ENCODE measurements around the gene TMEM39B.
"Not testable (repeated sequence)": the region's sequence is repeated elsewhere in the genome, so short reads cannot be mapped to it uniquely, and the experiment has no call there.

TMEM39B gene

DNA sequence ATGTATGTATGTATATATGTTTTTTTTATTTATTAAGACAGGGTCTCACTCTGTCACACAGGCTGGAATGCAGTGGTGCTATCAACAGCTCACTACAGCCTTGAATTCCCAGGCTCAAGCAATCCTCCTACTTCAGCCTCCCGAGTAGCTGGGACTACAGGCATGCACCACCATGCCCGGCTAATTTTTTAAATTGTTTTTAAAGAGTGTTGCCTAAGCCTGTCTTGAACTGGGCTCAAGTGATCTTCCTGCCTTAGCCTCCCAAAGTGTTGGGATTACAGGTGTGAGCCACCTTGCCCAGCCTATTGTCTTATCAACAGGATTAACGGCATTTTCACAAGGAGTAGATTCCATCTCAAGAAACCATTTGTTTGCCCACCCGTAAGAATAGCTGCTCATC, 40.7 kb downstream of the TMEM39B start:
- not testable (repeated sequence) for DNase-seq

DNA sequence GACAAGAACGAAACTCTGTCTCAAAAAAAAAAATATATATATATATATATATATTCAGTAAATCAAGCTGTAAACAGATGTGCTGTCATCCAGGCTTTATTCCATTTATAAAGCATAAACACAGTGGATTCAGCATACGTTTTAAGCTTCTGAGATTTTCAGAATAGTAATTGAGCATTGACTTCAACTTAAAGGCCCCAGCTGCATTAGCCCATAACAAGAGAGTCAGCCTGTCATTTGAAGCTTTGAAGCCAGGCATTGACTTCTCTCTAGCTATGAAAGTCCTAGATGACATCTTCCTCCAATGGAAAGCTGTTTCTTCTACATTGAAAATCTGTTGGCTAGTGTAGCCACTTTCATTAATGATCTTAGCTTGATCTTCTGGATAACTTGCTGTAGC, 41.7 kb downstream of the TMEM39B start:
- no peak for DNase-seq

DNA sequence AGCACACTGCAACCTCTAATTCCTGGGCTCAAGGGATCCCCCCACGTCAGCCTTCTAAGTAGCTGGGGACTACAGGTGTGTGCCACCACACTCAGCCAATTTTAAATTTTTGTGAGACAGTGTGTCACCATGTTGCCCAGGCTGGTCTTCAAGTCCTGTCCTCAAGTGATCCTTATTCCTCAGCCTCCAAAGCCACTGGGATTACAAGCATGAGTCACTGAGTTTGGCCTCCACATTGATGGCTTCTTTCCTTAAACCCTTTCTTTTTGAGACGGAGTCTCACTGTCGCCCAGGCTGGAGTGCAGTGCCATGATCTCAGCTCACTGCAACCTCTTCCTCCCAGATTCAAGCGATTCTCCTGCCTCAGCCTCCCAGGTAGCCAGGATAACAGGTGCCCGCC, 42.8 kb downstream of the TMEM39B start:
- no peak for DNase-seq

DNA sequence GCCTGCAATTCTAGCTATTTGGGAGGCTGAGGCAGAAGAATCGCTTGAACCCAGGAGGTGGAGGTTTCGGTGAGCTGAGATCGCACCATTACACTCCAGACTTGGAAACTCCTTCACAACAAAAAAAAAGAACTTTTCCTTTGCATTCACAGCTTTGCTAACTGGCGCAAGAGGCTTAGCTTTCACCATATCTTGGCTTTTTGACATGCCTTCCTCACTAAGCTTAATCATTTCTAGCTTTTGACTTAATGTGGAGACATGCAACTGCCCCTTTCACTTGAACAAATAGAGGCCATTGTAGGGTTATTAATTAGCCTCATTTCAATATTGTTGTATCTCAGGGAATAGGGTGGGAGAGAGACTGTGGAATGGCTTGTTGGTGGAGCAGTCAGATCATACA, 43.8 kb downstream of the TMEM39B start:
- DNase-seq = no peak

DNA sequence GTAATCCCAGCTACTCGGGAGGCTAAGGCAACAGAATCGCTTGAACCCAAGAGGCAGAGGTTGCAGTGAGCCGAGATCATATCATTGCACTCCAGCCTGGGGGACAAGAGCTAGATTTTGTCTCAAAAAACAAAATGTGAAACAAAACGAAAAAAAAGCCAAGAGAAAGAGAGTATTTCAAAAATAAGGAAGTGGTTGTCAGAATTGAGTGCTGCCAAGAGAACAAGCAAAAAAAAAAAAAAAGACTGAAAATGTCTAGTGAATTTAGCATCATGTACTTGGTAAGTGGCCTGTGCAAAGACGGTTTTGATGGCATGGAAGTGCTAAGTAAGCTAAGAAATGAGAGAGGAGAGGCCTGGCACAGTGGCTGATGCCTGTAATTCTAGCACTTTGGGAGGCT, 49.4 kb downstream of the TMEM39B start:
- DNase-seq = no peak

DNA sequence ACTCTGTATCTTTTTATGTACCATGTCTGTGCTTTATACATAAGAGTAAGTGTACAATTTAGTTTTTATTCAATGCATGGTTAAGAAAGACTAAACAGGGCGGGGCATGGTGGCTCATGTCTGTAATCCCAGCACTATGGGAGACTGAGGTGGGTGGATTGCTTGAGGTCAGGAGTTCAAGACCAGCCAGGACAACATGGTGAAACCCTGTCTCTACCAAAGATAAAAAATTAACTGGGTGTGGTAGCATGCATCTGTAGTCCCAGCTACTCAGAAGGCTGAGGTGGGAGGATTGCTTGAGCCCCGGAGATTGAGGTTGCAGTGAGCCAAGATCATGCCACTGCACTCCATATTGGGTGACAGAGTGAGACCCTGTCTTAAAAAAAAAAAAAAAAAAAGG, 50.6 kb downstream of the TMEM39B start:
- not testable (repeated sequence) for DNase-seq

DNA sequence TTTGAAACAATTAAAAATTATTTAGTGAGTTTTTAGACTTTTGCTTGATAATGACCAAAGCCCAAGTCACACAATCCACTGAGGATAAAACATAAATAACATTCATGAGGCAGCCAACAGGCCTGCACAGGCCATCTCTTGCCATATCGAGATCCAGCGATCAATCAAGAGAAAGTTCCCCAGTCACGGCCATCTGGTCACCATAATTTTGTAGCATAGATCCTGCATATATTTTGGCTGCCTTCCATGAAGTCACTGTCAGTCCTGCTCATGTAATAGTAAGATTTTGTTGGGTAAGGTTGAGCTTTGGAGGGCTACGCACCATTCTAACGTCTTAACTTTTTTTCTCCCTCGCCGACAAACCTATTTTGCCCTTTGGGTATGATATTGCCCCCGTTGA, 52.6 kb downstream of the TMEM39B start:
- DNase-seq = no peak

DNA sequence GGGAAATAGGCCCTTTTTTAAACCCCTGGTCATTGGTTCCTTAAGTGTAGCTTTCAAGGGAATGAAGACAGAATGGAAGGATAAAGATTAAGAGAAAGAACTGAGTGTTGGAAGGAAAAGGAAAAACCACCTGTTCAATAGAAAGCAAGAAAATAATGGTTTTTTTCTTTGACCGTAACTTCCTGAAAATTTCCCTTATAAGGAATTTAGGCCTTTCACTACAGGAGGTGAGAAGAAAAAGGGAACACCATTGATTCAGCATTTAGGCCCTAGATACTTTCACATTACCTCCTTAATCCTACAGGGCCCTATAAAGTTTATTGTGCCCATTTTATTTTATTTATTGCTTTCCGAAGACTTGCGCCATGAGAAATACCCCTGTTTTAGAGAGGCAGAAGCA, 54.0 kb downstream of the TMEM39B start:
- no peak for DNase-seq

DNA sequence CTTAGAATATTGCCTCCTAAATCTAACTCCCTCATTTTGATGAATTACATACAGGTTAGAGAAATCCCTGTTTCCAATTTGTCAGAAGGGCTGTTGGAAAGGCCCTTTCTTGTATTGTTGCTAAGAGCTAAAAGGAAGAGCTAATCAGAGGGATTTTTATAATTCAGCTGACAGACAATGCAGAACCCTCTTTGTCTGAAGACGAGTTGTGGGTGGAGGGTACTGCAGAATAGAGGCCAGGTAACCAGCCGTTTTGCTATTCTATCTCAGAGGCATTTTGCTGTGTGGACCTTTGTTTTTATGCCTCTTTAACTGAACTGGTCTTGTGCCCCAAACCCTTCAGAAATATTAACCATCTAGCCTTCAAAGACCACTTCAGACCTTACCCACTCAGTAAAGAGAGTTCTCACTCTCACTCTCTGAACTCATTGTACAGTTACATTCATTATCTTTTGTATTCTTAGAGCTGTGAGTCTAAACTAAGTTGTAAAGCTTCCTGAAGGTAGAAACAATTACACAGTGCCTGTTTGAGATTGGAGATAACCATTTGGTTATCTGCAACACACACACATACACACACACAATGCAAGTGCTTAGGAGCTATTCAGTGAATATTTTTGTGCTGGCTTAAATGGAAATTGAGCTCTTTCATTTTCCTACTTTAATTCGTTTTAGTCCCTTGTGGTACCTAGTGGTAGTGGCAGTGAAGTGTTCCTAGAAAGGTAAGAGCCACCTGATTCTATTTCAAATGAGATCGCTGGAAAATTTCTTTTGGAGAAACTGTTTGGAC, 54.9 kb downstream of the TMEM39B start:
- DNase-seq = no peak

DNA sequence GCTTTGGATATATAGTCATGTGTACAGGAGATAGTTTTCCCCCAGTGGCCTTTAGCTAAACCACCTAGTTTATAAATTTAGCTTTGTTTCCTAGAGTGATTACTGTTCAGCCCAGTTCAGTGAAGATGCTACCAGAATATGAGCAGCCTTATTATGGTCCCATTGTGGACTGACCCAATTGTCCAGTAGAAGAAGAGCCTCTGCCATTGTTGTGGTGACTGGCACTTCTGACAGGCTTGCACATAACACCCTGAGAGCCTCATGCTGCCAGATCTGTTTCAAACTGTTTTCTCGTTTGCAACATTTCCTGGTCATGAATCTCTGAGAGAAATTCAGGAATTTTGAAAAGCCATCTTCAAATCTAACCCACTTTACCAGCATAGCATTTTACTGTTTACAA, 55.7 kb downstream of the TMEM39B start:
- no peak for DNase-seq

DNA sequence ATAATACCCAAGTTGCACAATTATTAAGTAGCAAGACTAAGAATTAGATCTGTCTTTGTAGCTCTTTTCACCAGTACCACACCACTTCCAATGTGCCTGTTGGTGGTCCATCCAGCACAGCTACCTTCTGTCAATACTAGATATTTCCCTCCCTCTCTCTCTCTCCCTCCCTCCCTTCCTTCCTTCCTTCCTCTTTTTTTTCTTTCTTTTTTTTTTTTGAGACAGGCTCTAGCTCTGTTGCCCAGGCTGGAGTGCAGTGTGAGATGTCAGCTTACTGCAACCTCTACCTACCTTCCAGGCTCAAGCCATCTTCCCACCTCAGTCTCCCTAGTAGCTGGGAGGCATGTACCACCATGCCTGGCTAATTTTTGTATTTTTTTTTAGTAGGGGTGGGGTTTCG, 56.2 kb downstream of the TMEM39B start:
- DNase-seq = no peak

DNA sequence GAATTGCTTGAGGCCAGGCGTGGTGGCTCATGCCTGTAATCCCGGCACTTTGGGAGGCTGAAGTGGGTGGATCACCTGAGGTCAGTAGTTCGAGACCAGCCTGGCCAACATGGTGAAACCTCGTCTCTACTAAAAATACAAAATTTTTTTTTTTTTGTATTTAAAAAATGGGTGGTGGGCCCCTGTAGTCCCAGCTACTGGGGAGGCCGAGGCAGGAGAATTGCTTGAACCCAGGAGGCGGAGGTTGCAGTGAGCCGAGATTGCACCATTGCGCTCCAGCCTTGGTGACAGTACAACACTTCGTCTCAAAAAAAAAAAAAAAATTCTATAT, 61.2 kb downstream of the TMEM39B start:
- DNase-seq = not testable (repeated sequence)

DNA sequence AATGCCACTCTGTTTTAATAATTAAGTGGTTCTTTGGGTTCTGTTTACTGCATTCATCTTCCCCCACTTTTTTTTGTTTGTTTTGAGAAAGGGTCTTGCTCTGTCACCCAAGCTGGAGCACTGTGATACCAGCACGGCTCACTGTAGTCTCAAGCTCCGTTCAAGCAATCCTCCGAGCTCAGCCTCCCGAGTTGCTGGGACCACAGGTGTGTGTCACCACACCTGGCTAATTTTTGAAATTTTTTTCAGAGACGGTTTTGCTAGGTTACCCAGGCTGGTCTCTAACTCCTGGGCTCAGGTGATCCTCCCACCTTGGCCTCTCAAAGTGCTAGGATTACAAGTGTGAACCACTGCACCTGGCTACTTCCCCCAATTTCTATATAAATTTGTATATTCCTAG, 64.4 kb downstream of the TMEM39B start:
- no peak for DNase-seq

DNA sequence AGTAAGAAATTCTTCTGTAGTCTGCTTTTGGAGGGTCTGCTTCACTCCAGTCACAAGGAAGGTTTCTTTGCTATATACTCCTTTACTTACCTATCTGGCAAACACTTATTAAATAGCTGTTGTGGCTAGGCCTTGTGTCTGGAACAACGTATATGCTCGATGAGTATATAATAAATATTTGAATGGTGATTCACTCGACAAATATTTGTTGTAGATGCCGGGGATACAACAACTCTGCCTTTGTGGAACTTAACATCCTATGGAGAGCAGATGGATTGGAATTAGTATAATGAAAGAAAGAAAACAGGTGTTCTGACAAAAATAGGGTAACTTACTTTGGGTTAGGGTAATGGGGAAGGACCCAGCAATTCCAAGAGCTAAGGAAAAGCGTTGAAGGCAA, 66.2 kb downstream of the TMEM39B start:
- no peak for DNase-seq

DNA sequence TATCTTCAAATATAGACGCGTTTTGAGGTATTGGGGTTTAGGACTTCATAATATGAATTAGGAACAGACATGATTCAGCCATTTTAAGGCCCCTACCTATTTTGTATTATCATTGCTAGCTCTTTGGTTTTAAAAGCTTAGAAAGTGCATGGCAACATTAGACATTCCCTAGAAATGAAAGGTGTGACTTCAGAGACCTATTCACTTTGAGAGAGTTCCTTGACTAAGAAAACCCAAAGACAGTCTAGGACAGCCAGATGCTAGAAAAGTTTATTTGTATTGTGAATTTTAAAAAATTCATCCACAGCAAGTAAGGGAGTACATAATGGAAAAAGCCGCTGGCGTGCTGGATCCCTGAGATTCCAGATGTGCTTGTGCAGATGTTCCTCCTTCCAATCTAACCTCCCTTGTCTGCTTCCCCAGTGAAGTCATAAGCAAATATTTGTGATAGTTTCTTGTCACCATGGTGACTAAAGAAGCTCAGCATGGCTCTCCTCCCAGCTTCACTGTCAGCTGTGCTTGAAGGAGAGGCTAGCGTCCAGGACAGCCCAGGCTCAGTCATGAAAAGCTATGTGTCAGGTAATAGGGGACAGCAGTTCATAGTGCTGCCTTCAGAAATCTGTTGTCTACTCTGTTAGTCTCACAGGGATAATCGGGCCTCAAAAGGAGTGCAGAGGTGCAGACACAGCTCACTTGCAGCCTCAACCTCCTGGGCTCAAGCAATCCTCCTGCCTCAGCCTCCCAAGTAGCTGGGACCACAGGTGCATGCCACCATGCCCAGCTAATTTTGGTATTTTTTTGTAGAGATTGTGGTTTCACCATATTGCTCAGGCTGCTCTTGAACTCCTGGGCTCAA, 69.9 kb downstream of the TMEM39B start:
- DNase-seq = no peak

DNA sequence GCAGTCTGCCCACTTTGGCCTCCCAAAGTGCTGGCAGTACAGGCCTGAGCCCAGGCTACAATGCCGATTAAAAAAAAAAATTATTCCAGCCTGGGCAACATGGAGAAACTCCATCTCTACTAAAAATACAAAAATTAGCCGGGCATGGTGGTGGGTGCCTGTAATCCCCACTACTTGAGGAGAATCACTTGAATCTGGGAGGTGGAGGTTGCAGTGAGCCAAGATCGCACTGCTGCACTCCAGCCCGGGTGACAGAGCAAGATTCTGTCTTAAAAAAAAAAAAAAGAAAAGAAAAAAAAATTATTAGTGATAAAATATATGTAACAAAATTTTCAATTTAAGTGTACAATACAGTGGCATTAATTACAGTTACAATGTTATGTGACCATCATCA, 70.6 kb downstream of the TMEM39B start:
- not testable (repeated sequence) for DNase-seq

DNA sequence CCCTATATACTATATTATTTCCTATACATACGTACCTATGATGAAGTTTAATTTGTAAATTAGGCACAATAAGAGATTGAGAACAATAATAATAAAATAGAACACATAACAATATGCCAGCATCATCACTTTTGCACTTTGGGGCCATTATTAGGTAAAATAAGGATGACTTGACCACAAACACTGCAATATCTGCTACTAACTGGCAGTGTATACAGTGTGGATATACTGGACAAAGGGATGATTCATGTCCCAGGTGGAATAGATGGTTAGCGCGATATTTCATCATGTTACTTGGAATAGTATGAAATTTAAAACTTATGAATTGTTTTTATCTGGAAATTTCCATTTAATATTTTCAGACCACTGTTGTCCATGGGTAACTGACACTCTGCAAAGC, 71.3 kb downstream of the TMEM39B start:
- no peak for DNase-seq

DNA sequence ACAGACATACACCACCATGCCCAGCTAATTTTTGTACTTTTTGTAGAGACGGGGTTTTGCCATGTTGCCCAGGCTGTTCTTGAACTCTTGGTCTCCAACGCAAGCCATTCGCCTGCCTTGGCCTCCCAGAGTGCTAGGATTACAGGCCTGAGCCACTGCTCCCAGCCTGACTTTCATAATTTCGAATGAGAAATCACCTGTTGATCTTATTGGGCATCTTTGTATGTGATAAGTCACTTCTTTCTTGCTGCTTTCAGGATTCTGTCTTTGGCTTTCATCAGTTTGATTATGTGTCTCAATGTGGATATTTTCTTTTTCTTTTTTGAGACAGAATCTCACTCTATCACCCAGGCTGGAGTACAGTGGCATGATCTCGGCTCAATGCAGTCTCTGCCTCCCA, 75.1 kb downstream of the TMEM39B start:
- not testable (repeated sequence) for DNase-seq

DNA sequence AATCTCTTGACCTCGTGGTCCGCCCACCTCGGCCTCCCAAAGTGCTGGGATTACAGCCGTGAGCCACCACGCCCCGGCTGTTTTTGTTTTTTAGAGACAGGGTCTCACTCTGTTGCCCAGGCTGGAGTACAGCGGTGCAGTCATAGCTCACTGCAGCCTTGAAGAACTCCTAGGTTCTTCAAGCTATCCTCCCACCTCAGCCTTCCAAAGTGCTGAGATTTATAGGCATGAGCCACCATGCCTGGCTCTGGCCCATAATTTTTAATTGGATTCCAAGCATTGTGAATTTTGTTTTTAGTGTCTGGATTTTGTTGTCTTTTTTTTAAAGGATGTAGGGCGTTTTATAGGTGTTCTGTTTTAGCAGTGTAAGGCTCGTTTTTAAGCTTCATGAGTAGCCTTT, 78.1 kb downstream of the TMEM39B start:
- no peak for DNase-seq

DNA sequence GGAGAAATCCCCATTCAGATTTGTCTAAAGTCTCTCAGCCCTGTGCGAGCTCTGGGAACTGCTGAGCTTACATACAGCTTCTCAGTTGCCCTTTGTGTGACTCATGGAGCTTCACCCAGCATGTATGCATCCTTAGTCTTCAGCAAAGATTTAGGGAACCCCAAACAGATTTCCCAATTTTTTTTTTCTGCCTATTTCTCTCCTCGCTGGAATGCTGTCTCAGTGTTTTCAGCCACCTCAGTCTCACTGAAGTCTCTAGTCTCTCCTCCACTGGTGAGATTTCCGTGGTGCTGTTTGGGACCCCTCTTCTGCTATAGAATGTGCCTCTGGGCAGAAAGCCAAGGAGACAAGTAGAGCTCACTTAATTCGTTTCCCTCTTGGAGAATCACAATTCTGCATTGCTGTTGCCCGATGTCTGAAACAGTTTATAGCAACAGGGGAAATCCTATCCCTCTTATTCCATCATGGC, 78.6 kb downstream of the TMEM39B start:
- no peak for DNase-seq
